Stomach (tissue), 4 donors: ENCODE measurements around the gene CUX1.

Source experiments
- POLR2A ChIP-seq, 4 donors: fragments of 450-650 bp; IDR thresholded peaks; one replicate each; pipeline ENCODE4 v1.6.1; 2016; ENCODE audit warnings: antibody characterized with exemption in 4 of 4, control low read depth in 2 of 4, mild to moderate bottlenecking in 1 of 4, moderate library complexity in 1 of 4
- POLR2AphosphoS5 ChIP-seq, 3 donors: sonication (generic); formaldehyde crosslinking; IDR thresholded peaks; one replicate each; pipeline ENCODE4 v1.6.1; 2016; ENCODE audit warnings: antibody characterized with exemption in 3 of 3
- TF ChIP-seq, protein P1 (sequence below), 7 experiments: fragments of 450-650 bp in 4 of 7; fragments of 200-600 bp in 3 of 7; sonication (generic) in 3 of 7; IDR thresholded peaks; one replicate each; pipeline ENCODE4 v1.5.1; 2016 to 2019; ENCODE audit warnings: antibody characterized with exemption in 7 of 7, control low read depth in 2 of 7, mild to moderate bottlenecking in 1 of 7

DNA sequence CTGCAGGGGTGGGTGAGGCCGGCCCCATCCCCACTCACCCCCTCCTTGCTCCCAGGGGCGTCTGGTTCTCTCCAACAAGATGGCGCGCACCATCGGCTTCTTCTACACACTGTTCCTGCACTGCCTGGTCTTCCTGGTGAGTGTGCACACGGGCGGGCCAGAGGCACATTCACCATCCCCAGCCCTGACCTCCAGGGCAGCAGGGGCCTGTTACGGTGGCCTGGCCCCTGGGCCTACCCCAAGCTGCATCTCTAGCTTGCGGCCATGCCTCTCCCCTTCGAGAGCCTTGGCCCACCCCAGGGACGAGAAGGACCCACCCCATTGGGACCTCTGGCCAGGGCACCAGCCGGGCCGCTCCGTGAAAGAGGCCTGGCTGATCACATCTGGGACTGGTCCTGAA lies 464.4 kb downstream of the CUX1 start:
- no peak for TF ChIP-seq POLR2AphosphoS5 (IDR thresholded peaks at IDR 0.05)
- TF ChIP-seq, protein P1, sequence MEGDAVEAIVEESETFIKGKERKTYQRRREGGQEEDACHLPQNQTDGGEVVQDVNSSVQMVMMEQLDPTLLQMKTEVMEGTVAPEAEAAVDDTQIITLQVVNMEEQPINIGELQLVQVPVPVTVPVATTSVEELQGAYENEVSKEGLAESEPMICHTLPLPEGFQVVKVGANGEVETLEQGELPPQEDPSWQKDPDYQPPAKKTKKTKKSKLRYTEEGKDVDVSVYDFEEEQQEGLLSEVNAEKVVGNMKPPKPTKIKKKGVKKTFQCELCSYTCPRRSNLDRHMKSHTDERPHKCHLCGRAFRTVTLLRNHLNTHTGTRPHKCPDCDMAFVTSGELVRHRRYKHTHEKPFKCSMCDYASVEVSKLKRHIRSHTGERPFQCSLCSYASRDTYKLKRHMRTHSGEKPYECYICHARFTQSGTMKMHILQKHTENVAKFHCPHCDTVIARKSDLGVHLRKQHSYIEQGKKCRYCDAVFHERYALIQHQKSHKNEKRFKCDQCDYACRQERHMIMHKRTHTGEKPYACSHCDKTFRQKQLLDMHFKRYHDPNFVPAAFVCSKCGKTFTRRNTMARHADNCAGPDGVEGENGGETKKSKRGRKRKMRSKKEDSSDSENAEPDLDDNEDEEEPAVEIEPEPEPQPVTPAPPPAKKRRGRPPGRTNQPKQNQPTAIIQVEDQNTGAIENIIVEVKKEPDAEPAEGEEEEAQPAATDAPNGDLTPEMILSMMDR (IDR thresholded peaks at IDR 0.05): no peak
- TF ChIP-seq POLR2A (IDR thresholded peaks at IDR 0.05): no peak
